Type B pancreatic cell (in vitro differentiated cells): ENCODE results near the gene STK40. TPM values are rescaled to one million over a fixed set of nuclear protein-coding genes. Genes with fewer than 3 reads are reported as not detected.

Experiments used
- DNase-seq: peaks from one replicate; pipeline ENCODE4 v3.0.0; 2021; ENCODE audit warnings: mixed read lengths; ENCODE audit not compliant: unreplicated experiment; ENCODE audit errors: extremely low spot score
- H3K27ac Mint-ChIP-seq: 2 replicates; pipeline ENCODE4 v1.8.0; 2021; ENCODE audit warnings: mild to moderate bottlenecking, mixed read lengths
- H3K27me3 Mint-ChIP-seq: 2 replicates; pipeline ENCODE4 v1.8.0; 2021; ENCODE audit warnings: mixed read lengths
- H3K36me3 Mint-ChIP-seq: 2 replicates; pipeline ENCODE4 v1.8.0; 2021; ENCODE audit warnings: mixed read lengths
- H3K4me1 Mint-ChIP-seq: one replicate; pipeline ENCODE4 v1.8.0; 2021; ENCODE audit warnings: mixed read lengths; ENCODE audit not compliant: unreplicated experiment
- H3K4me3 Mint-ChIP-seq: 2 replicates; pipeline ENCODE4 v1.8.0; 2021; ENCODE audit warnings: mild to moderate bottlenecking, mixed read lengths
- H3K9me3 Mint-ChIP-seq: 2 replicates; pipeline ENCODE4 v1.8.0; 2021; ENCODE audit warnings: mixed read lengths
- total RNA-seq: library from RNA; stranded (reverse); gene quantifications from 2 replicates; pipeline ENCODE4 v1.2.1, GENCODE V29; 2021; ENCODE audit warnings: low replicate concordance
- TF ChIP-seq, protein P1 (sequence below): fragments of 200-600 bp; sonication (generic); conservative IDR thresholded peaks from 2 replicates; pipeline ENCODE4 v1.5.0; 2021; ENCODE audit warnings: antibody characterized with exemption, mild to moderate bottlenecking

The STK40 gene
- total RNA-seq, 1 donor from 2014 or later = 58.5 TPM

DNA sequence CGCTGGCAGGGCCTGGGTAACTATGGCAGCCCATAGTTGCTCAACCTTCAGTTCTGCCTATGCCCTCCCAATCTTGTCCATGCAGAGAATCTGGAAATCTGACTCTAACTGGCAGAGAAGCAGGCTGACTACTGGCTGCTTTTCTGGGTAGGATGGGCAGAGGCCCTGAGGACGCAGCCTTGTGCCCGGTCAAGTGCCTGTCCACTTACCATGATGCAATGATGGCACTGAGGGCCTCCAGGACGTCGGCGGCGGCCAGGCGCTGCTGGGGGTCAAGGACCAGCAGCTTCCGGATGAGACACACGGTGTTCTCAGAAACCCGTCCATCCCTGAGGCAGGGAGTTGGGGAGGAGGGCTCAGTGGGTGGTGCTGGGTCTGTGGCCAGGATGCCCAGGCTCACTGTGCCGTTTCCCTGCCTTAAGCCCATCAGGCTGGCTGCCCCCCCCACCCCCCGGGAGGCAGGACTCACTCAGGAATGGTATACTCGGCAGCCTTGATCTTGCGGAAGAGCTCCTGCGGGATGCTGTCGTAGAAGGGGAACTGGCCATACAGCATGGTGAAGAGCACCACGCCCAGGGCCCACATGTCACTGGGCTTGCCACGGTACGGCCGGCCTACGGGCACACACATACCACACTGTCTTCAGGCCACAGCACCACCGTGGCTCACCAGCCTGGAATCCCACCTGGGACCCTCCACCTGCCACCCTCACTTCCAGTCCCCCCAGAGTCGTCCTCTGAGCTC is 41.9 kb downstream of the STK40 start:
- no peak overlapping the region for H3K27ac Mint-ChIP-seq
- peaks cover 9% of the 10 kb centered on the region for H3K36me3 Mint-ChIP-seq
- no peak for DNase-seq
- no peaks in the 10 kb centered on the region for H3K4me1 Mint-ChIP-seq
- TF ChIP-seq, protein P1, sequence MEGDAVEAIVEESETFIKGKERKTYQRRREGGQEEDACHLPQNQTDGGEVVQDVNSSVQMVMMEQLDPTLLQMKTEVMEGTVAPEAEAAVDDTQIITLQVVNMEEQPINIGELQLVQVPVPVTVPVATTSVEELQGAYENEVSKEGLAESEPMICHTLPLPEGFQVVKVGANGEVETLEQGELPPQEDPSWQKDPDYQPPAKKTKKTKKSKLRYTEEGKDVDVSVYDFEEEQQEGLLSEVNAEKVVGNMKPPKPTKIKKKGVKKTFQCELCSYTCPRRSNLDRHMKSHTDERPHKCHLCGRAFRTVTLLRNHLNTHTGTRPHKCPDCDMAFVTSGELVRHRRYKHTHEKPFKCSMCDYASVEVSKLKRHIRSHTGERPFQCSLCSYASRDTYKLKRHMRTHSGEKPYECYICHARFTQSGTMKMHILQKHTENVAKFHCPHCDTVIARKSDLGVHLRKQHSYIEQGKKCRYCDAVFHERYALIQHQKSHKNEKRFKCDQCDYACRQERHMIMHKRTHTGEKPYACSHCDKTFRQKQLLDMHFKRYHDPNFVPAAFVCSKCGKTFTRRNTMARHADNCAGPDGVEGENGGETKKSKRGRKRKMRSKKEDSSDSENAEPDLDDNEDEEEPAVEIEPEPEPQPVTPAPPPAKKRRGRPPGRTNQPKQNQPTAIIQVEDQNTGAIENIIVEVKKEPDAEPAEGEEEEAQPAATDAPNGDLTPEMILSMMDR = no peak
- H3K27me3 Mint-ChIP-seq = no peaks in the 10 kb centered on the region
- H3K9me3 Mint-ChIP-seq = no peaks in the 10 kb centered on the region
- no peak overlapping the region for H3K4me3 Mint-ChIP-seq

DNA sequence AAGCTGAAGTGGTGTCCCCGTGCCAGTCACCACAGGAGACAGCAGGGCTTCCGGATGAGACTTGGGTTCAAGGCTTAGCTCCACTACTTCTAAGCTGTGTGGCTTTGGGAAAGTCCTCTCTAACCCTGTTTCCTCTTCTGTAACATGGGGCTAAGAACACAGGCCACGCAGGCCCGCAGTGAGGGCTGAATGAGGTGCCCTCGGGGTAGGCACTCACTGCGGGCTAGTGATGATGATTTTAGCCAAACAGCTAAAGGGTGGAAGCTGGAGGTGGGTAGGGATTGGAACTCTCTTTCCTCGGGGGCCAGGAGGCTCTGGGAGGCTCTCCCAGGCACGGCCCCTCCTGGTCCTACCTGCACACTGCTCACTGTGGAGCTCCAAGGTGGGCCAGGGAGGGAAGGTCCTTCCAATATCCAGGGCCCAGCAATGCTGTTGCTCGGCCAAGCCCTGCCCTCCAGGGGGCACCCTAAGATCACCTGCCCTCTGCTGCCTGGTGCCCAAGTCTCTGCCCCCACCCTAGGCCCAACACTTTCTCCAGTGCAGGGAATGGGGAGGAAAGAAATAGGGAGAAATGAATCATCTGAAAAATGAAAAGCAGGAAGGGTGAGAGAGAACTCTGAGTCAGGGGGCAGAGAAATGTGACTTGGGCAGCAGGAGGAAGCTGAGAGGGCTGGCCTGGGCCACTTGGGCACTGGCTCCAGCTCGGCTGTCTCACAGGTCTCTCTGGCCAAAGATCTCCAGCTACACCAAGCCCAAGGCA is 43.1 kb downstream of the STK40 start:
- Mint-ChIP-seq H3K27ac (no peak overlapping the region), H3K9me3 (no peaks in the 10 kb centered on the region), H3K36me3 (peaks cover 9% of the 10 kb centered on the region), H3K4me3 (no peak overlapping the region), H3K27me3 (no peaks in the 10 kb centered on the region), H3K4me1 (peaks cover 4% of the 10 kb centered on the region)
- TF ChIP-seq, protein P1 = peak; percentile 61
- DNase-seq = no peak

DNA sequence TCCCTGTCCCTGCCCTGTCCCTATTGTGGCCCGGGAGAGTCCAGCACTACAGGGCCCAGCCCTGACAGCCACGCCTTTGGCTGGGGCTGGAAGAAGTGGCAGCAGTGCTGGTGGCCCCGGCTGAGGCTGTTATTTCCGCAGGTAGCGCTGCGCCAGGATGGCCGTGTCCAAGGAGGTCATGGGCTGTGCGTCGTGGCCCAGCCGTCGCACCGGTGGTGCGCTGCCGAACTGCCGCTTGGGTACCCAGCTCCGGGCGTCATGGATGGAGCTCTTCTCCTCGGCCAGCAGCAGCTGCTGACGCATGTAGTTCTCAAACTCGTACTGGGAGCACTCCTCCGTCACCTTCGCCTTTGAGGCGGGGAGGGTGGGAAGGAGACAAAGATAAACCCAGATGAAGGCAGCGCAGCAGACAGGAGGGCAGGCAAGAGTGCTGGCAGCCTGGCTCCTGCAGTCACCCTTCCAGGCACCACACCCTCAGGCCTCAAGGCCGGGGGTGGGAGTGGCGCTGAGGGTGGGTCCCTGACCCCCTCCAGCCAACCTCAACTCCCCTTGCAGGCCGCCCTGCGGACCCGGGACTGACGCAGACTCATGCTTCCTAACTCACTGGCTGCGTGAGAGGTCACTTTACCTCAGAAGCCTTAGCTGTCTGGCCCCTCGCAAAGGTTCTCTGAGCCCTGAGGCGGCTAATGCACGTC is 44.0 kb downstream of the STK40 start:
- DNase-seq = no peak
- peaks cover 4% of the 10 kb centered on the region for H3K4me1 Mint-ChIP-seq
- TF ChIP-seq, protein P1 = no peak
- no peaks in the 10 kb centered on the region for H3K9me3 Mint-ChIP-seq
- peaks cover 6% of the 10 kb centered on the region for H3K36me3 Mint-ChIP-seq
- no peak overlapping the region for H3K27ac Mint-ChIP-seq
- no peaks in the 10 kb centered on the region for H3K27me3 Mint-ChIP-seq
- no peak overlapping the region for H3K4me3 Mint-ChIP-seq

DNA sequence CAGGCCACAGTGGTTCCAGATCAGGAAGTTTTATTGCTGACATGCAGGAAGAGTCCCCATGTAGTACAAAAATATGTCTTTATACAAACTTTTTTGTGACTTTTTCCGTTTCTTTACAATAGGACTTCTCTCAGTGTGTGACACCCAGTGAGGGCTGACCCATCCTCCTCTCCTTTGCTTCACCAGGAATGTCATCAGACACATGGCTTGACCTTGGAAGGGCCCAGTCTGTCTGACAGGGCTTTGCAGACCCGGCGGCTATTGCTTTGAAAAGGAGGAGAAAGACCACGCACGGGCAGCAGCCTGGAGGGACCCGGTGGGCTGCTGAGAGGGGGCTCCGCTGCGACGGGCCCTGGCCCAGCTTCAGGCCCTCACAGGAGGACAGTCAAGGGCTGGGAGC is 46.1 kb downstream of the STK40 start:
- no peak for DNase-seq
- TF ChIP-seq, protein P1 = no peak
- H3K27me3 Mint-ChIP-seq = no peaks in the 10 kb centered on the region
- H3K9me3 Mint-ChIP-seq = no peaks in the 10 kb centered on the region
- peaks cover 6% of the 10 kb centered on the region for H3K36me3 Mint-ChIP-seq
- no peak overlapping the region for H3K27ac Mint-ChIP-seq
- peaks cover 4% of the 10 kb centered on the region for H3K4me1 Mint-ChIP-seq
- H3K4me3 Mint-ChIP-seq = no peak overlapping the region

DNA sequence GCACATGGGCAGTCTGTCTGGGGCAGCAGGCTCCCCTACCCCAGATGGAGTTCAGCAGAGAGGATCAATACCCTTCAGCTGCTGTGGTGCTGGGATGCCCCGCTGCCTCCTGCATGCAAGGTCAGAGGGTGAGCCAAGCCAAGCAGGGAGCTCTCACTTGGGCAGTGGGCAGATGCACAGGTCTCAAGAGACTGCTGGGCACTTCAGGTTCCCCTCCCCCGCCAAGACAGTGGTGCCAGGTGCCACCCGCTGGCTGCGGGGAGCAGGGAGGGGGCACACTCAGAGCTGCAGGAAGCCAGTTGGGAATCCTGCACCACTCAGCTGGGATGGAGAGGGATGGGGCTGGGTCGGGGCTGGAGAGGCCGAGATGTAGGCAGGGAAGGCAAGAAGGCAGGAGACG is 46.5 kb downstream of the STK40 start:
- Mint-ChIP-seq H3K27me3 (no peaks in the 10 kb centered on the region), H3K9me3 (no peaks in the 10 kb centered on the region), H3K36me3 (peaks cover 6% of the 10 kb centered on the region), H3K4me1 (peaks cover 4% of the 10 kb centered on the region), H3K4me3 (no peak overlapping the region), H3K27ac (no peak overlapping the region)
- DNase-seq = no peak
- TF ChIP-seq, protein P1 = no peak
